Stimulated activated CD4-positive, alpha-beta T cell treated with anti-CD3 and anti-CD28 coated beads, TNF-alpha, amount 100 ng/mL, for 24 hours (primary cell): ENCODE data around the gene TAF8.

Experiments
- DNase-seq, 3 experiments: peaks; one replicate each; pipeline ENCODE4 v3.0.0-alpha.2; 2020; ENCODE audit warnings: low read depth in 3 of 3

TAF8 gene

GRCh38 chr6:42051268-42051653 lies 937 bp downstream of the TAF8 start:
- DNase-seq: no peak

GRCh38 chr6:42053601-42054000 lies 3.3 kb downstream of the TAF8 start:
- no peak for DNase-seq

GRCh38 chr6:42059743-42060142 lies 9.4 kb downstream of the TAF8 start:
- DNase-seq: no peak

- no peak for DNase-seq
Observed at GRCh38 chr6:42066156-42066675, 15.9 kb downstream of the TAF8 start.

- no peak for DNase-seq
Observed at GRCh38 chr6:42068173-42068572, 17.8 kb downstream of the TAF8 start.

GRCh38 chr6:42068872-42069522 lies 18.7 kb downstream of the TAF8 start:
- no peak for DNase-seq

GRCh38 chr6:42071881-42072583 lies 21.7 kb downstream of the TAF8 start:
- no peak for DNase-seq

- DNase-seq: no peak
Observed at GRCh38 chr6:42073287-42073686, 23.0 kb downstream of the TAF8 start.

GRCh38 chr6:42075159-42075838 lies 25.0 kb downstream of the TAF8 start:
- peak; percentile 26 to 66 (median 32) for DNase-seq

GRCh38 chr6:42078386-42078785 lies 28.1 kb downstream of the TAF8 start:
- DNase-seq: no peak

- no peak for DNase-seq
Observed at GRCh38 chr6:42079941-42080464, 29.7 kb downstream of the TAF8 start.

GRCh38 chr6:42083530-42083929 lies 33.2 kb downstream of the TAF8 start:
- no peak for DNase-seq

- DNase-seq: no peak
Observed at GRCh38 chr6:42084889-42085288, 34.6 kb downstream of the TAF8 start.

GRCh38 chr6:42086046-42087035 lies 36.0 kb downstream of the TAF8 start:
- no peak for DNase-seq

GRCh38 chr6:42088101-42088591 lies 37.8 kb downstream of the TAF8 start:
- DNase-seq: no peak

GRCh38 chr6:42090819-42091717 lies 40.7 kb downstream of the TAF8 start:
- DNase-seq: no peak

- DNase-seq: no peak
Observed at GRCh38 chr6:42091718-42092023, 41.3 kb downstream of the TAF8 start.

GRCh38 chr6:42093582-42094329 lies 43.4 kb downstream of the TAF8 start:
- DNase-seq: no peak

- no peak for DNase-seq
Observed at GRCh38 chr6:42095094-42095493, 44.8 kb downstream of the TAF8 start.
